ENCODE data around the gene PEDS1.

PEDS1 gene

DNA sequence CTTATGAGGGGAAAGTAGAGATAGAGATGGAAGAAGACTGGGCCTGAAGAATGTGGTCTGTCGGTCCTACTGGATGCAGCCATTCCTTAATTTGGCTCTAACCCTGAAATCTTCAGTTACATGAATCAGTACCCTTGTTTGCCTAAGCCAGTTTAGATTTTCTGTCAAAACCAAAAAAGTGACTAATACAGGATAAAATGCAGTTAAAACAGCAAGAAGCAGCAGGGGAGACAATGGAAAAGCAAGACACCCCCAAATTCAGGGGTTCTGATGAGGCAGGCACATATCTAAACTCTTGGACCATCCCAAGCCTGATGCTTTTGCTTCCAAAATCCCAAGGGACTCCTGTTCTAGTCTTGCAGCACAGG lies 23.2 kb downstream of the PEDS1 start:
- no peaks in the 10 kb centered on the region for H3K9me3 ChIP-seq (ENCODE audit: control insufficient read depth, insufficient read depth, low read depth, low read length)
- no peak overlapping the region for H3K4me3 ChIP-seq (ENCODE audit: low read depth, low read length)
- peaks cover 82% of the 10 kb centered on the region for H3K36me3 ChIP-seq (ENCODE audit: control insufficient read depth, insufficient read depth, low read length)
- no peak overlapping the region for H3K27ac ChIP-seq (ENCODE audit: low read depth, low read length)
- H3K9ac ChIP-seq (ENCODE audit: low read length), result no peak overlapping the region
- no peaks in the 10 kb centered on the region for H3K27me3 ChIP-seq (ENCODE audit: control insufficient read depth, insufficient read depth, low read length)
- H3K4me1 ChIP-seq (ENCODE audit: control insufficient read depth, insufficient read depth, low read length), result no peaks in the 10 kb centered on the region

DNA sequence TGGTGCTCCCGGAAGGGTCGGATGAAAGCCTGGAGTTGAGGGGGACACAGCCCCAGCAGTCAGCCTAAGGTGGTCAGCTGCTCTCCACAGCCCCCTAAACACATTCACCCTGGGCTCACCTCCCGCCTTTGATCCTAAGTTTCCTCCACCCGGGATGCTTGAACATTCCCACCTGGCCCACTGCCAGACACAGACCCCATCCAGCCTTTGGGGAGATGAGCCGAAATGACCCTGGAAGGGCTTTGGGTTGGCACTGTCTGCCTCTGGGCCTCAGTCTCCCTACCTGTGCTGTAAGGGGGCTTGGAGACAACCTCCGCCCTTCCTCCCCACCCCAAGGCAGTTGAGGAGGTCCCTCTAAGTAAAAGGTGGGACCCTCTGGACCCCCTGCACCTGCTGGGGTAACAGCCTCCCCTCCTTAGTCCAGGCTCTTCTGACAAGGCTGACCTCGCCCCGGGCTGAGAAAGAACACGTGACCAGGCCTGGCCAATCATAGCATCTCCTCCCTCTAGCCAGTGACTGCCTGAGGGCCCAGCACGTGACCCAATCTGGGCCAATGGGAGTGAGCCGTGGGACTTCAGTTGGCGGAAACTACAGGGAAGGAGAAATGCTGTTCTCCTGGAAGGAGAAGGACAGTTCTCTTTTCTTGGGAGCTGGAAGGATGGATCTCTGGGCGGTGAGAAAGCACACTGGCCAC lies 23.7 kb downstream of the PEDS1 start:
- Histone ChIP-seq H3K36me3 (ENCODE audit: control insufficient read depth, insufficient read depth, low read length) (peaks cover 83% of the 10 kb centered on the region), H3K4me3 (ENCODE audit: low read depth, low read length) (no peak overlapping the region), H3K27me3 (ENCODE audit: control insufficient read depth, insufficient read depth, low read length) (no peaks in the 10 kb centered on the region), H3K9me3 (ENCODE audit: control insufficient read depth, insufficient read depth, low read depth, low read length) (no peaks in the 10 kb centered on the region), H3K4me1 (ENCODE audit: control insufficient read depth, insufficient read depth, low read length) (no peaks in the 10 kb centered on the region), H3K27ac (ENCODE audit: low read depth, low read length) (no peak overlapping the region), H3K9ac (ENCODE audit: low read length) (no peak overlapping the region)

GRCh38 chr20:50128520-50128905 lies 25.0 kb downstream of the PEDS1 start:
- Histone ChIP-seq H3K36me3 (ENCODE audit: control insufficient read depth, insufficient read depth, low read length) (peaks cover 91% of the 10 kb centered on the region), H3K9ac (ENCODE audit: low read length) (no peak overlapping the region), H3K27me3 (ENCODE audit: control insufficient read depth, insufficient read depth, low read length) (no peaks in the 10 kb centered on the region), H3K9me3 (ENCODE audit: control insufficient read depth, insufficient read depth, low read depth, low read length) (no peaks in the 10 kb centered on the region), H3K4me3 (ENCODE audit: low read depth, low read length) (no peak overlapping the region), H3K27ac (ENCODE audit: low read depth, low read length) (no peak overlapping the region), H3K4me1 (ENCODE audit: control insufficient read depth, insufficient read depth, low read length) (no peaks in the 10 kb centered on the region)

DNA sequence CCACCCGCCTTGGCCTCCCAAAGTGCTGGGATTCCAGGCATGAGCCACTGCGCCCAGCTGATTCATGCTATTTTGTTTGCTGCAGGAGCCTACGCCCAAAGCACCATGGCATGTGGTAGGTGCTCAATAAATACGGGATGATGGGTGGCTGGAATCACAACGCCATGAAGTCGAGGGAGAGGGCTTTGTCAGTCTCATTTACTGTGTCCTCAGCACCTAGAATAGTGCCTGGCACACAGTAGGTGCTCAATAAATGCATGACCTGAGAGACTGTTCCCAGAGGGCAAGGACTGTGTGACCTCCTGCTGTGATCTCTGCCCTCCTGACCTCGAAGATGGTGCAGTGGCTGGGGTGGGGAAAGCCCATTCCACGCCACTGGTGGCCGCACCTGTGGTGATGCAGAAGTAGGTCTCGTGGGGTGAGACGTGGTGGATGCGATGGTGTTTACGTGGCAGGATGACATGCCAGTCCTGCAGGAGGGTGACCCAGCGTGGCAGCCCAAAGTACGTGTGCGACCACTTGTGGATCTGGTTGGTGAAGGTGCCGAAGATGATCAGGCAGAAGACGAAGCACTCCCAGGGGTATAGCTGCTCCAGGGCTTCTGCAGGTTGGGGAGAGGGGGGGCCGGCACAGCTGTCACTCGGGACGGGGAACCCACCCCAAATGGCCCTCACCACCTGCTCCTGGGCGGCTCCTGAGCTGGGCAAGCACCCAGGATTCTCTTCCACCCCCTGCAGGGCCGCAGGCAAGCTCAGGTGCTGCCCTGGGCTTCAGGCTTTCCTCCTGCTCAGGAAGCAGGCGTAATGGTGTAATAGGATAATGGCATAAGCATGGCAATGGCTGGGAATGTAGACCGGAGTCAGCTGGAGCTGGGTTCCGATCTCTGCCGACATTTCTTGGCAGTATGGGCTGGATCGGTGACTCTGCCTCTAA lies 25.7 kb downstream of the PEDS1 start:
- no peaks in the 10 kb centered on the region for H3K9me3 ChIP-seq (ENCODE audit: control insufficient read depth, insufficient read depth, low read depth, low read length)
- H3K36me3 ChIP-seq (ENCODE audit: control insufficient read depth, insufficient read depth, low read length), result peaks cover 90% of the 10 kb centered on the region
- no peaks in the 10 kb centered on the region for H3K4me1 ChIP-seq (ENCODE audit: control insufficient read depth, insufficient read depth, low read length)
- no peak overlapping the region for H3K9ac ChIP-seq (ENCODE audit: low read length)
- H3K4me3 ChIP-seq (ENCODE audit: low read depth, low read length), result no peak overlapping the region
- no peaks in the 10 kb centered on the region for H3K27me3 ChIP-seq (ENCODE audit: control insufficient read depth, insufficient read depth, low read length)
- H3K27ac ChIP-seq (ENCODE audit: low read depth, low read length), result no peak overlapping the region

- Histone ChIP-seq H3K36me3 (ENCODE audit: control insufficient read depth, insufficient read depth, low read length) (peaks cover 85% of the 10 kb centered on the region), H3K27ac (ENCODE audit: low read depth, low read length) (no peak overlapping the region)
These were observed 26.9 kb downstream of the PEDS1 start for GRCh38 chr20:50126662-50127061.

DNA sequence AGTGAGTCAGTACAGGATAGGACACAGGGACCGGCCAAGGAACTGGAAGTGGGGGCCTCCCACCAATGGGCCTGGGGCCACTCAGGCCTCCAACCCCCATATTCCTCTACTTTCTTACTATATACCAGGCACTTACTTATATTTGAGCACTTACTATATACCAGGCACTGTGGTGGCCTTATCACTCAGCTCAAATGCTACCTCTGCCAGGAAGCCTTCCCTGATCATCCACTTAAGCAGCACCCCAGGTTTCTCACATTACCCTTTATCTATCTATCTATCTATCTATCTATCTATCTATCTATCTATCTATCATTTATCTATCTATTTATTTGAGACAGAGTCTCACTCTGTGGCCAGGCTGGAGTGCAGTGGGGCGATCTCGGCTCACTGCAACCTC lies 28.2 kb downstream of the PEDS1 start:
- 0 out of 2 replicates have a peak, but pooled peaks cover 4% of the 10 kb centered on the region for H3K4me1 ChIP-seq (ENCODE audit: control insufficient read depth, insufficient read depth, low read length)
- H3K36me3 ChIP-seq (ENCODE audit: control insufficient read depth, insufficient read depth, low read length), result peaks cover 74% of the 10 kb centered on the region
- no peaks in the 10 kb centered on the region for H3K27me3 ChIP-seq (ENCODE audit: control insufficient read depth, insufficient read depth, low read length)
- no peaks in the 10 kb centered on the region; the same call in 1 of the 2 replicates for H3K9me3 ChIP-seq (ENCODE audit: control insufficient read depth, insufficient read depth, low read depth, low read length)
- no peak overlapping the region for H3K9ac ChIP-seq (ENCODE audit: low read length)
- H3K27ac ChIP-seq (ENCODE audit: low read depth, low read length), result no peak overlapping the region
- no peak overlapping the region for H3K4me3 ChIP-seq (ENCODE audit: low read depth, low read length)

More at GRCh38 chr20:50126662-50127061, 26.9 kb downstream of the PEDS1 start:
- H3K9me3 ChIP-seq (ENCODE audit: control insufficient read depth, insufficient read depth, low read depth, low read length), result no peaks in the 10 kb centered on the region; the same call in 1 of the 2 replicates
- no peak overlapping the region for H3K4me3 ChIP-seq (ENCODE audit: low read depth, low read length)
- no peaks in the 10 kb centered on the region for H3K27me3 ChIP-seq (ENCODE audit: control insufficient read depth, insufficient read depth, low read length)
- H3K9ac ChIP-seq (ENCODE audit: low read length), result no peak overlapping the region
- H3K4me1 ChIP-seq (ENCODE audit: control insufficient read depth, insufficient read depth, low read length), result no peaks in the 10 kb centered on the region

DNA sequence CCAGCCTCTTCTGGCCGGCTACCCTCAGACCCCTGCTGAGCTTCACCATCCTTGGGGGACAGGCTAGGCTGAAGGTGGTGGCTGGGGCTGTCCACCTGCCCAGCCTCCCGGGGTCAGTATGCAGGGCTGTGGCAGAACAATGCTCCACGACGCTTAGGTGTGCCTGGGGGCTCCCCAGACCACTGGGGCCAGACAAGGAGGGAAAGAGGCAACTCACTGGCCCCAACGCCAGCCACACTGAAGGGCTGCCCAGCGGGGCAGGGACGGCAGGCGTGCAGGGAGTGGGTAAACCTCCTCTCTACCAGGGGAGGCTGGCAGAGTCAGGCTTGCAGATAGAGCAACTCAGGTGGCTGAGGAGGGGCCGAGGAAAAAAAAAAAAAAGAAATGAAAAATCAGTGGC lies 29.0 kb downstream of the PEDS1 start:
- Histone ChIP-seq H3K4me3 (ENCODE audit: low read depth, low read length) (no peak overlapping the region), H3K9ac (ENCODE audit: low read length) (no peak overlapping the region)

GRCh38 chr20:50123418-50123817 lies 30.1 kb downstream of the PEDS1 start:
- H3K9ac ChIP-seq (ENCODE audit: low read length), result no peak overlapping the region
- H3K9me3 ChIP-seq (ENCODE audit: control insufficient read depth, insufficient read depth, low read depth, low read length), result no peaks in the 10 kb centered on the region; the same call in 1 of the 2 replicates
- H3K27ac ChIP-seq (ENCODE audit: low read depth, low read length), result no peak overlapping the region
- H3K4me1 ChIP-seq (ENCODE audit: control insufficient read depth, insufficient read depth, low read length), result 0 out of 2 replicates have a peak, but pooled peaks cover 4% of the 10 kb centered on the region
- peaks cover 55% of the 10 kb centered on the region for H3K36me3 ChIP-seq (ENCODE audit: control insufficient read depth, insufficient read depth, low read length)
- no peak overlapping the region for H3K4me3 ChIP-seq (ENCODE audit: low read depth, low read length)
- no peaks in the 10 kb centered on the region for H3K27me3 ChIP-seq (ENCODE audit: control insufficient read depth, insufficient read depth, low read length)

More for the DNA sequence above, 29.0 kb downstream of the PEDS1 start:
- Histone ChIP-seq H3K27me3 (ENCODE audit: control insufficient read depth, insufficient read depth, low read length) (no peaks in the 10 kb centered on the region), H3K9me3 (ENCODE audit: control insufficient read depth, insufficient read depth, low read depth, low read length) (no peaks in the 10 kb centered on the region; the same call in 1 of the 2 replicates), H3K36me3 (ENCODE audit: control insufficient read depth, insufficient read depth, low read length) (peaks cover 66% of the 10 kb centered on the region), H3K4me1 (ENCODE audit: control insufficient read depth, insufficient read depth, low read length) (0 out of 2 replicates have a peak, but pooled peaks cover 4% of the 10 kb centered on the region), H3K27ac (ENCODE audit: low read depth, low read length) (no peak overlapping the region)

DNA sequence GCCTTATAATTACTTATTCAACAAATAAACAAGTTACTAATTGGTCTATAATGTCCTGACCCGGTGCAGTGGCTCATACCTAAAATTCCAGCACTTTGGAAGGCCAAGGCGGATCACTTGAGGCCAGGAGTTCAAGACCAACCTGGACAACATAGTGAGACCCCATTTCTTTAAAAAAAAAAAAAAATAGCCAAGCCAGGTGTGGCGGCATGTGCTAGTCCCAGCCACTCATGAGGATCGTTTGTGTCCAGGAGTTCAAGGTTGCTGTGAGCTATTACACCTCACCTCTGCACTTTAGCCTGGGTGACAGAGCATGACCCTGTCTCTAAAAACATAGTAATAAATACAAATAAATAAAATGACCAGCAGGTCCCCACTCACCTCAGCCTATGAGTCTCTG lies 30.8 kb downstream of the PEDS1 start:
- Histone ChIP-seq H3K27me3 (ENCODE audit: control insufficient read depth, insufficient read depth, low read length) (no peaks in the 10 kb centered on the region), H3K27ac (ENCODE audit: low read depth, low read length) (no peak overlapping the region), H3K36me3 (ENCODE audit: control insufficient read depth, insufficient read depth, low read length) (peaks cover 49% of the 10 kb centered on the region), H3K9ac (ENCODE audit: low read length) (no peak overlapping the region), H3K4me3 (ENCODE audit: low read depth, low read length) (no peak overlapping the region), H3K9me3 (ENCODE audit: control insufficient read depth, insufficient read depth, low read depth, low read length) (no peaks in the 10 kb centered on the region; the same call in 1 of the 2 replicates), H3K4me1 (ENCODE audit: control insufficient read depth, insufficient read depth, low read length) (0 out of 2 replicates have a peak, but pooled peaks cover 4% of the 10 kb centered on the region)

- Histone ChIP-seq H3K27me3 (ENCODE audit: control insufficient read depth, insufficient read depth, low read length) (no peaks in the 10 kb centered on the region), H3K4me1 (ENCODE audit: control insufficient read depth, insufficient read depth, low read length) (0 out of 2 replicates have a peak, but pooled peaks cover 4% of the 10 kb centered on the region), H3K9ac (ENCODE audit: low read length) (no peak overlapping the region), H3K36me3 (ENCODE audit: control insufficient read depth, insufficient read depth, low read length) (peaks cover 41% of the 10 kb centered on the region), H3K4me3 (ENCODE audit: low read depth, low read length) (no peak overlapping the region), H3K9me3 (ENCODE audit: control insufficient read depth, insufficient read depth, low read depth, low read length) (no peaks in the 10 kb centered on the region; the same call in 1 of the 2 replicates), H3K27ac (ENCODE audit: low read depth, low read length) (no peak overlapping the region)
These were observed 31.7 kb downstream of the PEDS1 start for GRCh38 chr20:50121858-50122271.

Measured in HUES6 (cell line).